Measurements from ENCODE around the gene PTPRJ.

GRCh38 chr11:48074425-48075181, 94.2 kb downstream of the PTPRJ start:
- no peak for TF ChIP-seq CTCF (IDR thresholded peaks at IDR 0.05; ENCODE audit: poor library complexity, severe bottlenecking)
- no peak for TF ChIP-seq POLR2AphosphoS5 (IDR thresholded peaks at IDR 0.05)
